ENCODE measurements around the gene SSBP3.

GRCh38 chr1:54377040-54377691 is 29.0 kb downstream of the SSBP3 start:
- TF ChIP-seq CTCF (IDR thresholded peaks at IDR 0.05), result no peak
- no peak for TF ChIP-seq ZNF317 (CRISPR knock-in tag; IDR thresholded peaks at IDR 0.05; ENCODE audit: borderline replicate concordance, low read depth)
- TF ChIP-seq ZNF263 (CRISPR knock-in tag; IDR thresholded peaks at IDR 0.05; ENCODE audit: low read depth), result no peak
- TF ChIP-seq PRDM15 (CRISPR knock-in tag; IDR thresholded peaks at IDR 0.05), result no peak

Measured in WTC11 (cell line).